Esophagus muscularis mucosa (tissue), 3 donors: ENCODE data around the gene DYNLT2.
A peak's percentile ranks its signal among the peaks of the same experiment; 100 is the strongest.

Experiments used
- CTCF ChIP-seq, 3 experiments: fragments of 200-600 bp in 2 of 3; fragments of 450-650 bp in 1 of 3; sonication (generic) in 2 of 3; IDR thresholded peaks; one replicate each; pipeline ENCODE4 v1.5.1; 2017 to 2019; ENCODE audit warnings: antibody characterized with exemption in 3 of 3, mild to moderate bottlenecking in 2 of 3, moderate library complexity in 1 of 3
- POLR2AphosphoS5 ChIP-seq, 2 donors: sonication (generic); formaldehyde crosslinking; IDR thresholded peaks; one replicate each; pipeline ENCODE4 v1.6.1; 2017; ENCODE audit warnings: antibody characterized with exemption in 2 of 2

- peak in 2 of 3 experiments; percentile 27 to 31 for TF ChIP-seq CTCF (IDR thresholded peaks at IDR 0.05)
- TF ChIP-seq POLR2AphosphoS5 (IDR thresholded peaks at IDR 0.05) = peak; percentile 97 to 98
Measured at GRCh38 chr6:169751242-169752073, at the start of gene DYNLT2, which contains the start of gene ERMARD.
